Caco-2 (cell line): ENCODE data around the gene ACOX1. TPM values are rescaled to one million over a fixed set of nuclear protein-coding genes. Genes with fewer than 3 reads are reported as not detected.
A peak's percentile ranks its signal among the peaks of the same experiment; 100 is the strongest.

ENCODE experiments used
- BruUV-seq: library from RNA; stranded (reverse); fragments of 400-500 nt; replicated peaks from 2 replicates; lab custom pipeline; 2021; lab: Mats Ljungman, UMichigan
- CTCF ChIA-PET: fragments of 300-600 bp; sonication (Branson Sonifier 250); formaldehyde crosslinking; loops from one replicate; lab custom pipeline; 2022; ENCODE audit warnings: antibody characterized with exemption; lab: Charles Lee
- POLR2A ChIA-PET: fragments of 300-600 bp; sonication (Branson Sonifier 250); formaldehyde crosslinking; loops from one replicate; lab custom pipeline; 2022; ENCODE audit warnings: antibody characterized with exemption; lab: Charles Lee
- DNase-seq, 2 experiments: peaks; one replicate each; pipeline versions ENCODE4 v3.0.0 to v3.0.0-alpha.2; 2020 to 2022
- H3K27me3 ChIP-seq: replicated peaks from 2 replicates; pipeline ENCODE4 v1.6.0; 2011; ENCODE audit warnings: low read length; ENCODE audit not compliant: control insufficient read depth, insufficient read depth
- H3K36me3 ChIP-seq: 2 replicates; pipeline ENCODE4 v1.5.1; 2011; ENCODE audit warnings: low read length; ENCODE audit not compliant: control insufficient read depth, insufficient read depth
- H3K4me1 ChIP-seq: fragments of 250-450 bp; sonication (Bioruptor Pico); 2 replicates; pipeline ENCODE4 v1.5.1; 2020; ENCODE audit warnings: mild to moderate bottlenecking
- H3K4me3 ChIP-seq: 2 replicates; pipeline ENCODE4 v1.5.1; 2011; ENCODE audit warnings: low read depth, mild to moderate bottlenecking, control low read depth, low read length
- H3K9me3 ChIP-seq: fragments of 250-450 bp; sonication (Bioruptor Pico); 2 replicates; pipeline ENCODE4 v1.5.1; 2020; ENCODE audit warnings: mild to moderate bottlenecking, moderate library complexity
- H3K27ac Mint-ChIP-seq: one replicate; pipeline ENCODE4 v1.8.0; 2022; ENCODE audit warnings: mixed read lengths; ENCODE audit not compliant: unreplicated experiment
- H3K27me3 Mint-ChIP-seq: one replicate; pipeline ENCODE4 v1.8.0; 2022; ENCODE audit warnings: mixed read lengths; ENCODE audit not compliant: insufficient read depth, unreplicated experiment
- H3K36me3 Mint-ChIP-seq: one replicate; pipeline ENCODE4 v1.8.0; 2022; ENCODE audit warnings: mild to moderate bottlenecking, mixed read lengths; ENCODE audit not compliant: insufficient read depth, unreplicated experiment
- H3K4me1 Mint-ChIP-seq: one replicate; pipeline ENCODE4 v1.8.0; 2022; ENCODE audit warnings: low read depth, mixed read lengths; ENCODE audit not compliant: unreplicated experiment
- H3K4me3 Mint-ChIP-seq: one replicate; pipeline ENCODE4 v1.8.0; 2022; ENCODE audit warnings: mild to moderate bottlenecking, moderate library complexity, mixed read lengths; ENCODE audit not compliant: unreplicated experiment
- H3K9me3 Mint-ChIP-seq: one replicate; pipeline ENCODE4 v1.8.0; 2022; ENCODE audit warnings: mixed read lengths; ENCODE audit not compliant: unreplicated experiment
- CTCF ChIP-seq, 2 experiments: fragments of 200-600 bp in 1 of 2; IDR thresholded peaks; 1 replicate in 1 of 2; 2 replicates in 1 of 2; pipeline versions ENCODE4 v1.5.1 to v1.8.0; 2011 to 2022; ENCODE audit warnings: antibody characterized with exemption in 1 of 2, control low read depth in 1 of 2, inconsistent platforms in 1 of 2, low read depth in 1 of 2, low read length in 1 of 2, mild to moderate bottlenecking in 1 of 2, moderate library complexity in 1 of 2; ENCODE audit not compliant: insufficient read depth in 1 of 2, severe bottlenecking in 1 of 2, unreplicated experiment in 1 of 2
- intact Hi-C: fragments of 100-400 bp; cut with micrococcal nuclease; formaldehyde crosslinking; loops from one replicate; pipeline ENCODE4 v1.10.0; 2022; ENCODE audit not compliant: unreplicated experiment
- total RNA-seq: library from RNA; stranded (reverse); gene quantifications from 2 replicates; pipeline ENCODE4 v1.2.3, GENCODE V29; 2022

ACOX1 gene
- total RNA-seq, 1 experiment from 2014 or later: 48.3 TPM

- H3K4me3 Mint-ChIP-seq: peak overlapping the region; percentile 9
- H3K27me3 ChIP-seq: no peaks in the 10 kb centered on the region
- no peaks in the 10 kb centered on the region; the same call in none of the 2 replicates for H3K36me3 ChIP-seq
- intact Hi-C loops: no loop called here
- no peaks in the 10 kb centered on the region for H3K9me3 Mint-ChIP-seq
- H3K4me1 ChIP-seq: peaks cover 45% of the 10 kb centered on the region
- peaks cover 15% of the 10 kb centered on the region for H3K4me1 Mint-ChIP-seq
- H3K36me3 Mint-ChIP-seq: peaks cover 18% of the 10 kb centered on the region
- H3K9me3 ChIP-seq: no peaks in the 10 kb centered on the region
- peak overlapping the region; percentile 26 for H3K27ac Mint-ChIP-seq
- no TSS peak for BruUV-seq
- no peak overlapping the region for H3K4me3 ChIP-seq
- no peaks in the 10 kb centered on the region for H3K27me3 Mint-ChIP-seq
- ChIA-PET CTCF (interaction anchor here (0.7 to 2.8 kb wide), 6 partner anchors 12 to 185 kb away, joined by 3 to 10 read pairs (median 3); partner anchors contain the start of genes ACOX1, MRPL38 and TEN1), POLR2A (interaction anchor here (0.6 kb wide), 3 partner anchors 9 to 217 kb away, joined by 3 to 10 read pairs (median 3); partner anchors contain the start of gene WBP2)
- TF ChIP-seq CTCF (IDR thresholded peaks at IDR 0.05; ENCODE audit: insufficient read depth in 1 of 2, low read depth in 1 of 2, low read length in 1 of 2, severe bottlenecking in 1 of 2, unreplicated experiment in 1 of 2): no peak
- peak; percentile 41 to 89 for DNase-seq
Observed at GRCh38 chr17:75996665-75997590, 18.0 kb upstream of the ACOX1 start.

GRCh38 chr17:75995385-75995925 is 16.5 kb upstream of the ACOX1 start:
- H3K27ac Mint-ChIP-seq: no peak overlapping the region
- no TSS peak for BruUV-seq
- Histone ChIP-seq H3K4me1 (peaks cover 45% of the 10 kb centered on the region), H3K36me3 (no peaks in the 10 kb centered on the region; the same call in 1 of the 2 replicates), H3K27me3 (no peaks in the 10 kb centered on the region), H3K9me3 (no peaks in the 10 kb centered on the region), H3K4me3 (no peak overlapping the region)
- peak; percentile 38 to 70 for DNase-seq
- H3K27me3 Mint-ChIP-seq: no peaks in the 10 kb centered on the region
- intact Hi-C loops: no loop called here
- ChIA-PET POLR2A (interaction anchor here (0.6 kb wide), 1 partner anchor 14 kb away, joined by 4 read pairs; no protein-coding TSS in a partner anchor), CTCF (interaction anchor here (0.7 to 2.8 kb wide), 3 partner anchors 10 to 1518 kb away, joined by 3 to 10 read pairs (median 3); partner anchors contain the start of gene MRPL38)
- TF ChIP-seq CTCF (IDR thresholded peaks at IDR 0.05; ENCODE audit: insufficient read depth in 1 of 2, low read depth in 1 of 2, low read length in 1 of 2, severe bottlenecking in 1 of 2, unreplicated experiment in 1 of 2): no peak
- no peak overlapping the region for H3K4me3 Mint-ChIP-seq
- peaks cover 15% of the 10 kb centered on the region for H3K4me1 Mint-ChIP-seq
- H3K36me3 Mint-ChIP-seq: peaks cover 31% of the 10 kb centered on the region
- H3K9me3 Mint-ChIP-seq: no peaks in the 10 kb centered on the region

GRCh38 chr17:75994802-75995370 is 15.9 kb upstream of the ACOX1 start:
- no peaks in the 10 kb centered on the region for H3K9me3 Mint-ChIP-seq
- no peak for TF ChIP-seq CTCF (IDR thresholded peaks at IDR 0.05; ENCODE audit: insufficient read depth in 1 of 2, low read depth in 1 of 2, low read length in 1 of 2, severe bottlenecking in 1 of 2, unreplicated experiment in 1 of 2)
- peaks cover 29% of the 10 kb centered on the region for H3K36me3 Mint-ChIP-seq
- no peak for DNase-seq
- no peak overlapping the region for H3K27ac Mint-ChIP-seq
- H3K4me3 ChIP-seq: no peak overlapping the region
- POLR2A ChIA-PET: interaction anchor here (0.6 kb wide), 1 partner anchor 13 kb away, joined by 4 read pairs; no protein-coding TSS in a partner anchor
- no peaks in the 10 kb centered on the region; the same call in 1 of the 2 replicates for H3K36me3 ChIP-seq
- CTCF ChIA-PET: interaction anchor here (0.7 to 2.8 kb wide), 3 partner anchors 10 to 1519 kb away, joined by 3 to 10 read pairs (median 3); partner anchors contain the start of gene MRPL38
- intact Hi-C loops: no loop called here
- H3K27me3 ChIP-seq: no peaks in the 10 kb centered on the region
- no peaks in the 10 kb centered on the region for H3K9me3 ChIP-seq
- H3K4me1 Mint-ChIP-seq: peaks cover 15% of the 10 kb centered on the region
- H3K4me1 ChIP-seq: peaks cover 39% of the 10 kb centered on the region
- no peak overlapping the region for H3K4me3 Mint-ChIP-seq
- no peaks in the 10 kb centered on the region for H3K27me3 Mint-ChIP-seq
- BruUV-seq: no TSS peak
